HPDE6-E6E7 (cell line): ENCODE data around the gene CPXM2.
A peak's percentile ranks its signal among the peaks of the same experiment; 100 is the strongest.

Experiments used
- DNase-seq: peaks from one replicate; pipeline ENCODE4 v3.0.0; 2011; ENCODE audit warnings: missing footprints; ENCODE audit errors: extremely low spot score

Gene CPXM2

GRCh38 chr10:123800289-123800688 lies 91.3 kb downstream of the CPXM2 start:
- no peak for DNase-seq

GRCh38 chr10:123798856-123799255 lies 92.8 kb downstream of the CPXM2 start:
- DNase-seq, result no peak

DNA sequence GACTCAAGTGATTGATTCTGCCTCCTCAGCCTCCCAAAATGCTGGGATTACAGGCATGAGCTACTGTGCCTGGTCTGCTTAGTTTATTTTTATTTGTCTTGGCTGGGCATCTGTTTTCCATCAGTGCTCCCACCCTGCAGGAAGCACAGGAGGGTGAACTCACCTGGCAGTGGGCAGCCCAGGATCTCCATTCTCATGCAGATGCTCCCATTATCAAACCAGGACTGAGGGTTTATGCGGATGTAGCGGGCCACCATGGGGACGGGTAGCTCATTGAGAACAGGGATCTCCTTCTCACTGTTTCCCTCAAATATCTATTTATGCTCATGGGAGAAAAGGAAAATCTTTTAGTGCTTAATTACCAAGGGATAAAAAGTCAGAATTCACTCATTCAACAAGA lies 93.8 kb downstream of the CPXM2 start:
- DNase-seq, result no peak

- DNase-seq, result no peak
Measured at GRCh38 chr10:123796736-123797135, 94.9 kb downstream of the CPXM2 start.

- no peak for DNase-seq
Measured at GRCh38 chr10:123795846-123796590, 95.6 kb downstream of the CPXM2 start.

- DNase-seq, result no peak
Measured at GRCh38 chr10:123795196-123795780, 96.3 kb downstream of the CPXM2 start.

DNA sequence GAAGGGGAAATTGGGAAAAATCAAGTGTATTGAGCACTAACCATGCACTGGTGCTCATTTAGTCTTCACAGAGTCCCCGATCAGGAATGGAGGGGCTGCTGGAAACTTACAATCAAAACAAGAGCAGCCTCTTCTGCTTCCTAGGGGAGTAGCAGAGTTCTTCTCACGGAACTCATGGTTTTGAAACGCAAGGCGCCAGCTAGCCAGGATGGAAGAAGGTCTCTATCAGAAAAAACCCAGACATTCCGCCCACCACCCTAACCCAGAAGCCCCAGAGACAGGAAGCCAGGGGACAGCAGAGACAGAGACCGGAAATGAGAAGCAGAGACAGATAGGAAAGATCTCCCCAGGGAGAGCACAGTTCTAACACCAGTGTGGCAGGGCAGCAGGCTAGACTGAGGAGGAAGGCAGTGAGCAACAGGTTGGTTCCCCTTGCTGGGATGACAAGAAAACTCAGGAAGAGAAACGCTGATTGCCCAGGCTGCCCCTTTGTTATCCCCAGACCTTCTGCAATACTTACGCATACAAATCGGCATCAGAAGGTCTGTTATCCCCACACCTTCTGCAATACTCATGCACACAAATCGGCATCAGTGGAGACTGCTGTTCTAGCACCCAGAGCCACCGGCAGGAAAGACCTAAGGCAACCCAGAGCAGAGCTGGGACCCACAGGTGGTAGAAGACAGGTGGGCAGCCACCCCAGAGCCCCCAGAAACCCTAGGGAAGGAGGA lies 99.2 kb downstream of the CPXM2 start:
- DNase-seq, result no peak

DNA sequence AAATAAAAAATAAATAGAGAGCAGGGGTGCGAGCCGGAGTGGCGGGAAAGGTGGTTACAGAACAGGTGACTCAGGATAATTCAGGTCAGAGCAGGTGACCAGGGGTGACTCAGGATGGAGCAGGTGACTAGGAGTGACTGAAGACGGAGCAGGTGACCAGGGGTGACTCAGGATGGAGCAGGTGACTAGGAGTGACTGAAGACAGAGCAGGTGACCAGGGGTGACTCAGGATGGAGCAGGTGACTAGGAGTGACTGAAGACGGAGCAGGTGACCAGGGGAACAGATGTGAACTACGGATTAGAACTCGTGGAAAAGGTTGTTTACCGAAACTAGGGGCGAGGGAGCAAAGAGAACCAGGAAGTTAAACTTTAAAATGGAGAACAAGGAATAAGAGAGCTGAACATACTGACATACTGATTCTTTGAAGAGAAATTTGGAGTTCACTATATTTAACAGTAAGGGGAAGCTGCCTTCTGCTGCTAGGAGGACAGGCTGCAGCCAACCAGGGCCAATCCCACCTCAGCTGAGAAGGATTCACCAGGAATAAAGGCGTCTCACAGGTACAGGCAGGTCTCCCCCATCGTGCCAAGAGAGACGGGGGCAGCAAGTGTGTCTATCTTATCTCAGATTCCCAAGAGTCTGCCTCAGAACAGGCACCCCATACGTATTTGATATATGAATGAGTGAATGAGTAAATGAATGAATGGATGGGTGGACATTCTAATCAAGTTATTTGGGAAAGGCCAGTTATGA lies 101.3 kb downstream of the CPXM2 start:
- DNase-seq, result no peak

- no peak for DNase-seq
Measured at GRCh38 chr10:123788981-123789380, 102.6 kb downstream of the CPXM2 start.

- no peak for DNase-seq
Measured at GRCh38 chr10:123787566-123787965, 104.0 kb downstream of the CPXM2 start.

DNA sequence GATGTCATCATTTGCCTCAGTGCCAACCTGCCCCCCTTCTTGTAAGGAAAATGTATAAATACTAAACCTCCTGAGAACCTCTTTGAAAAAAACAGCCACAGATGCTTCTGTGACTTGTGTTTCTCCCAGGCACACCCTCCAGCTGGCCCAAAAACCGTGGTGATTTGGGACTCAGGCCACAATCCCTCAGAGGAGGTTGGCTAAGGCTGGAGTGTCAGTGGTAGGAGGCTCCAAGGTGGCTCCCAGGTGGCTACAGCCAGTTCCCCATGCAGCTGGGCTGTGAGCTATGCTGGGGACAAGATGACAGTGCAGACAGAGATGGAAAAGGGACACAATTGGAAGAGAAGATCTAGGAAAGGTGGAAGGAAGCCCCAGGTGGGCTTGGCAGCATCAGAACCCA lies 104.7 kb downstream of the CPXM2 start:
- DNase-seq, result no peak

- no peak for DNase-seq
Measured at GRCh38 chr10:123786306-123786705, 105.3 kb downstream of the CPXM2 start.

- DNase-seq, result no peak
Measured at GRCh38 chr10:123784646-123785045, 107.0 kb downstream of the CPXM2 start.

- DNase-seq, result no peak
Measured at GRCh38 chr10:123784216-123784615, 107.4 kb downstream of the CPXM2 start.

DNA sequence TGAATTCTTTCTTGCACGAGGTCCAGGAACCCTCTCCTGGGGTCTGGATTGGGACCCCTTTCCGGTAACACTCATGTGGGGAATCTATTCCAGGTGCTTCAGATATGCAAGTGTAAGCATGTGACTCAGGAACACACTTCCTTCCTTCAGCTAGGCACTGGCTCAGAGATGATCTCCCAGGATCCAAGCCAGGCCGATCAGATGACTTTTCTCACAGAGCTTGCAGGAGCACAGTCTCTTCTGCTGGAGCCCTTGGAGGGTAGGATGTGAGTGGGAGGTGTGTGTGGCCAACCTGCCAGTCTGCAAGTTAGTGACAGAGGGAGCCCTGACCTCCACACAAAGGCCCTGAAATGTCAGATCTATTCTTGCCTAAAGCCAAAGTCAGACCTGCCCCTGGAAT lies 108.3 kb downstream of the CPXM2 start:
- DNase-seq, result no peak

GRCh38 chr10:123782549-123782948 lies 109.1 kb downstream of the CPXM2 start:
- no peak for DNase-seq

GRCh38 chr10:123781956-123782500 lies 109.6 kb downstream of the CPXM2 start:
- peak; percentile 8 for DNase-seq

- no peak for DNase-seq
Measured at GRCh38 chr10:123781324-123781900, 110.2 kb downstream of the CPXM2 start.

- DNase-seq, result no peak
Measured at GRCh38 chr10:123778719-123779517, 112.7 kb downstream of the CPXM2 start.

DNA sequence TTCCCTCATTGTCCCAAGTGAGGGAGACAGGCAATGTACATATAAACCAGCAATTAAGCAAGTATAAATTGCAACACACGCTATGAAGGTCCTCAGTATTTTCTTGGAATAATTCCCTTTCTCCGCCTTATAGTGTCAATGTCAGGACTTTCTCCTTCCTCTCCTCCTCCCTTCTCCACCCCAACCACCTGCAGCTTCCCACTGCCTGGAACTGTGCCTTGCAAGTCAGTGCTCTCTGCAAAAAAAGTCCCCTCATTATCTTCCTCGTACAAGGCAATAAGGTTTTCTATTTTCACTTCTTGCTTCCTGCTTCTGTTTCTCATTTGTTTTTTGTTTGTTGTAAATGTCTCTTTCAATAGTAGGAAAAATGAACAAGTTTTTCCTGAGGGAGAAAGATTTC lies 113.7 kb downstream of the CPXM2 start:
- no peak for DNase-seq
